Tibial artery (tissue), 4 donors: ENCODE data around the gene ZNF205.
"Not testable (repeated sequence)": the region's sequence is repeated elsewhere in the genome, so short reads cannot be mapped to it uniquely, and the experiment has no call there.

ENCODE experiments used
- DNase-seq, 2 donors: peaks; one replicate each; pipeline ENCODE4 v3.0.0-alpha.2; 2019
- H3K27ac ChIP-seq, 2 donors: fragments of 200-600 bp; sonication (generic) in 1 of 2; 1 replicate in 1 of 2; 2 replicates in 1 of 2; pipeline ENCODE4 v1.5.1; 2018 to 2019; ENCODE audit warnings: mild to moderate bottlenecking in 1 of 2
- H3K27me3 ChIP-seq, 2 donors: fragments of 200-600 bp; sonication (generic) in 1 of 2; one replicate each; pipeline versions ENCODE4 v1.5.1 to v1.6.0; 2016 to 2019
- H3K36me3 ChIP-seq, 3 donors: fragments of 200-600 bp; sonication (generic) in 2 of 3; one replicate each; pipeline ENCODE4 v1.5.1; 2016 to 2019; ENCODE audit warnings: mild to moderate bottlenecking in 2 of 3
- H3K4me1 ChIP-seq, 4 donors: fragments of 200-600 bp; sonication (generic) in 2 of 4; 1 replicate in 3 of 4; 2 replicates in 1 of 4; pipeline ENCODE4 v1.5.1; 2016 to 2019
- H3K4me3 ChIP-seq, 2 donors: fragments of 200-600 bp; sonication (generic) in 1 of 2; 1 replicate in 1 of 2; 2 replicates in 1 of 2; pipeline ENCODE4 v1.5.1; 2018 to 2019; ENCODE audit warnings: mild to moderate bottlenecking in 2 of 2
- H3K9me3 ChIP-seq, 3 donors: fragments of 200-600 bp; sonication (generic) in 1 of 3; one replicate each; pipeline ENCODE4 v1.5.1; 2016 to 2019
- intact Hi-C: fragments of 100-400 bp; cut with DNase I; formaldehyde crosslinking; loops from one replicate; pipeline ENCODE4 v1.15.0; 2023; ENCODE audit warnings: low total_unique reads
- TF ChIP-seq, protein P1 (sequence below), 2 experiments: fragments of 200-600 bp in 1 of 2; fragments of 450-650 bp in 1 of 2; IDR thresholded peaks; one replicate each; pipeline ENCODE4 v1.5.1; 2017 to 2019; ENCODE audit warnings: antibody characterized with exemption in 2 of 2, mild to moderate bottlenecking in 1 of 2, moderate library complexity in 1 of 2

Gene ZNF205

DNA sequence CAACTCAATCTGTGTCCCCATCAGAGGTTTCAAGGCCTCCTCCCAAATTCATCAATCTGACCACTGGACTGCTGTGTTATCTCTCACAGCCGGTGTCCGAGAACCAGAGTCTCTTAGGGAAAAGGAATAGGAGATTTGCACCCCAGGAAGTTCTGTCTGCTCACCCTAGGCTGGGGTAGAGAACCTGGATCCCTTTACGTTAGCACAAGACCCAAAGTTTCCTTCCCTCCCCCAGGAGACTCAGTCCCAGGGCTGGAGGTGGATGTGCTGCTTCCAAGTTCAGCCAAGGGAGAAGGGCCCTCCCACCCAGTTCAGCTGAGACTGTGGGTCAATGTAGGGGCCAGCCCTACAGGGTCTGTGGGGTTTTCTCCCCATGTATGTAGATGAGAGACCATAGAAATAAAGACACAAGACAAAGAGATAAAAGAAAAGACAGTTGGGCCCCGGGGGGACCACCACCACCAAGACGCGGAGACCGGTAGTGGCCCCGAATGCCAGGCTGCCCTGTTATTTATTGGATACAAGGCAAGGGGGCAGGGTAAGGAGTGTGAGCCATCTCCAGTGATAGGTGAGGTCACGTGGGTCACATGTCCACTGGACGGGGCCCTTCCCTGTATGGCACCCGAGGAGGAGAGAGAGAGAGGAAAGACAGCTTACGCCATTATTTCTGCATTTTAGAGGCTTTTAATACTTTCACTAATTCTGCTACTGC lies 52.9 kb downstream of the ZNF205 start:
- TF ChIP-seq, protein P1, sequence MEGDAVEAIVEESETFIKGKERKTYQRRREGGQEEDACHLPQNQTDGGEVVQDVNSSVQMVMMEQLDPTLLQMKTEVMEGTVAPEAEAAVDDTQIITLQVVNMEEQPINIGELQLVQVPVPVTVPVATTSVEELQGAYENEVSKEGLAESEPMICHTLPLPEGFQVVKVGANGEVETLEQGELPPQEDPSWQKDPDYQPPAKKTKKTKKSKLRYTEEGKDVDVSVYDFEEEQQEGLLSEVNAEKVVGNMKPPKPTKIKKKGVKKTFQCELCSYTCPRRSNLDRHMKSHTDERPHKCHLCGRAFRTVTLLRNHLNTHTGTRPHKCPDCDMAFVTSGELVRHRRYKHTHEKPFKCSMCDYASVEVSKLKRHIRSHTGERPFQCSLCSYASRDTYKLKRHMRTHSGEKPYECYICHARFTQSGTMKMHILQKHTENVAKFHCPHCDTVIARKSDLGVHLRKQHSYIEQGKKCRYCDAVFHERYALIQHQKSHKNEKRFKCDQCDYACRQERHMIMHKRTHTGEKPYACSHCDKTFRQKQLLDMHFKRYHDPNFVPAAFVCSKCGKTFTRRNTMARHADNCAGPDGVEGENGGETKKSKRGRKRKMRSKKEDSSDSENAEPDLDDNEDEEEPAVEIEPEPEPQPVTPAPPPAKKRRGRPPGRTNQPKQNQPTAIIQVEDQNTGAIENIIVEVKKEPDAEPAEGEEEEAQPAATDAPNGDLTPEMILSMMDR (IDR thresholded peaks at IDR 0.05) = no peak
- intact Hi-C loops = loop anchor here (5.0 kb wide), 1 partner anchor 103 kb away; no protein-coding TSS in a partner anchor
- Histone ChIP-seq H3K9me3 (no peaks in the 10 kb centered on the region), H3K4me1 (peaks cover 0 to 8% (median 2%) of the 10 kb centered on the region in 4 donors), H3K4me3 (peak overlapping the region; percentile 19 to 26), H3K27me3 (peaks cover 0 to 56% of the 10 kb centered on the region in 2 donors), H3K27ac (no peak overlapping the region), H3K36me3 (no peaks in the 10 kb centered on the region)
- DNase-seq = no peak

DNA sequence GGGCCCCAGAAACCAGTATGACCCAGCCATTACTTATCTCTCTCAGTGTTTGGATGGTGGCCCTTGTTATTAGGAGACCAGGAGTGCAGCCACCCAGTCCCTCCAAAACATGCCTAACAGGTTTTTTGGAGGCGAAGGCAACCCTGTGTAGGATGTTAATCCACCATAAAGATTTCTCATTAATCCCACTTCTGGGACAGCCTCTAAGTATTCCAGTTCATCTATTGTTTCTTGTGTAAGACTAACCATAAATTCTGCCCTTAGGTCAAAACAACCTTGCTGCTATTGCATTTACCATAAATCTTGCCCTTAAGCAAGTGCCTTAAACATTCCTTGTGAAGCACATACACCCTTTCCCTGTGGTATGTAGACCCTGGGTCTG lies 54.1 kb downstream of the ZNF205 start:
- TF ChIP-seq, protein P1 (IDR thresholded peaks at IDR 0.05) = no peak
- peaks cover 0 to 62% of the 10 kb centered on the region in 2 donors for H3K27me3 ChIP-seq
- no peak for DNase-seq
- H3K4me3 ChIP-seq = no peak overlapping the region
- H3K27ac ChIP-seq = no peak overlapping the region
- intact Hi-C loops = loop anchor here (5.0 kb wide), 1 partner anchor 104 kb away; no protein-coding TSS in a partner anchor
- H3K9me3 ChIP-seq = no peaks in the 10 kb centered on the region
- H3K4me1 ChIP-seq = peaks cover 0 to 18% (median 14%) of the 10 kb centered on the region in 4 donors
- no peaks in the 10 kb centered on the region for H3K36me3 ChIP-seq

DNA sequence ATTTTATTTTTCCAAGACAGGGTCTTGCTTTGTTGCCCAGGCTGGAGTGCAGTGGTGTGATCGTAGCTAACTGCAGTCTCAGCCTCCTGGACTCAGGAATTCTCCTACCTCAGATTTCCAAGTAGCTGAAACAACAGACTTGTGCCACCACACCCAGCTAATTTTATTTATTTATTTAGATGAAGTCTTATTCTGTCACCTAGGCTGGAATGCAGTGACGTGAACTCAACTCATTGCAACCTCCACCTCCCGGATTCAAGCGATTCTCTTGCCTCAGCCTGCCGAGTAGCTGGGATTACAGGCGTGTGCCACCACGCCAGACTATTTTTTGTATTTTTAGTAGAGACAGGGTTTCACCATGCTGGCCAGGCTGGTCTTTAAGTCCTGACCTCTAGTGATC lies 56.3 kb downstream of the ZNF205 start:
- not testable (repeated sequence) for H3K9me3 ChIP-seq, H3K27ac ChIP-seq, H3K36me3 ChIP-seq, H3K4me3 ChIP-seq, DNase-seq
- intact Hi-C loops = loop anchor here (5.0 kb wide), 1 partner anchor 106 kb away; no protein-coding TSS in a partner anchor
- Histone ChIP-seq H3K4me1 (peaks cover 0 to 24% (median 17%) of the 10 kb centered on the region in 4 donors), H3K27me3 (peaks cover 6 to 73% of the 10 kb centered on the region in 2 donors)
